ENCODE data around the gene ZFAND6.

The ZFAND6 gene

GRCh38 chr15:80151576-80151975 is 92.1 kb downstream of the ZFAND6 start:
- Histone ChIP-seq H3K9me3 (no peaks in the 10 kb centered on the region), H3K27me3 (no peaks in the 10 kb centered on the region), H3K27ac (peak overlapping the region; percentile 94), H3K36me3 (no peaks in the 10 kb centered on the region), H3K4me3 (no peak overlapping the region), H3K4me1 (peaks cover 0 to 27% (median 17%) of the 10 kb centered on the region in 4 donors)
- no peak for DNase-seq
- intact Hi-C loops (cut with DNase I; ENCODE audit: low total_unique reads): loop anchor here (5.0 to 10.0 kb wide), 2 partner anchors 94 to 1893 kb away; partner anchors contain the start of genes MEX3B and ZFAND6
- TF ChIP-seq CTCF (IDR thresholded peaks at IDR 0.05): no peak

GRCh38 chr15:80152180-80152895 is 92.9 kb downstream of the ZFAND6 start:
- Histone ChIP-seq H3K27ac (peak overlapping the region; percentile 94), H3K36me3 (no peaks in the 10 kb centered on the region), H3K27me3 (no peaks in the 10 kb centered on the region), H3K4me1 (peaks cover 0 to 27% (median 17%) of the 10 kb centered on the region in 4 donors), H3K9me3 (no peaks in the 10 kb centered on the region), H3K4me3 (peak overlapping the region; percentile 75 to 85)
- peak; percentile 98 to 99 for DNase-seq
- TF ChIP-seq CTCF (IDR thresholded peaks at IDR 0.05): no peak
- intact Hi-C loops (cut with DNase I; ENCODE audit: low total_unique reads): loop anchor here (5.0 to 10.0 kb wide), 2 partner anchors 95 to 1892 kb away; partner anchors contain the start of genes MEX3B and ZFAND6

DNA sequence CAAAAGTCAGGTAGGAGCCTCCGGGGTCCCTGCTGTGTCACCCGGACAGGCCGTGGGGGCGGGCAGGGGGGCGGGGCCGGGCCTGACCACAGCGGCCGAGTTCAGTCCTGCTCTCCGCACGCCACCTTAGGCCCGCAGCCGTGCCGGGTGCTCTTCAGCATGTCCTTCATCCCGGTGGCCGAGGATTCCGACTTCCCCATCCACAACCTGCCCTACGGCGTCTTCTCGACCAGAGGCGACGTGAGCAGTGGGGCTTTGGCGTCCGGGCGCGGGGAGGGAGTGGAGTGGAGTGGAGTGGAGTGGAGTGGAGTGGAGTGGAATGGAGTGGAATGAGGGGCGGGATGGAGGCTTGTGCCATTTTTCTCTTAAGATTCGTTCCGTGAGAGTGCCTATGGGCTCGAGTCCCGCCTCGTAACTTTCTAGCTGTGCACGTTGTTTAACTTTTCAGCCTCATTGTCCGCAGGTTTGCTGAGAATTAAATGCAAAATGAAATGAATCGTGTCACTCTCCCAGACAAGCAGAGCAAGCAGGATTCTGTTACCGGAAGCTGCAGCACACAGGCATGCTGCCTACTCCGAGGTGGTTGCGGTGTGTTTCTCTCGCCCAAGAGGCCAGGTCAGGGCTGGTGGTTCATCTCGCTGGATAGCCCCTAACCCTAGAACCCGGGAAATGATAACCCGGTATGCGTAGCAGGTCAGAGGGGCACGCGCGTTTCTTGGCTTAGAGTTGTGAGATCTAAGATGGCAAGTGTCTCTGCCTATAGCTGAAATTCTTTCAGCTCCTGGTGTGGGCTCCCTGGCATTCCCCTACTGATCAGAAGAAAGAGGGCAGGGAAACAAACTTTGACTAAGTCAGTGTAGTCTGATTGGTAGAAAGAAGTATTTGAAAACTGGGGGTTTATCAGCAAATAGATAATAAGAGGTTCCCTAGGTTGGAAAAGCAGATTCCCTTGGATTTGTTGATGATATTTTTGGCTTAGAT is 93.7 kb downstream of the ZFAND6 start, which contains the start of gene FAH:
FAH (plus strand) TSS at position 104 of the 981 bp plus-strand sequence; CDS start at position 160, 56 bp downstream.
- Histone ChIP-seq H3K4me1 (peaks cover 0 to 27% (median 17%) of the 10 kb centered on the region in 4 donors), H3K27ac (peak within 1 kb of the TSS; percentile 94), H3K27me3 (no peaks in the 10 kb centered on the region), H3K9me3 (no peaks in the 10 kb centered on the region), H3K4me3 (peak within 1 kb of the TSS; percentile 75 to 85), H3K36me3 (peaks cover 0 to 2% (median 2%) of the 10 kb centered on the region in 3 donors)
- no peak for DNase-seq
- no peak for TF ChIP-seq CTCF (IDR thresholded peaks at IDR 0.05)
- intact Hi-C loops (cut with DNase I; ENCODE audit: low total_unique reads): loop anchor here (5.0 to 10.0 kb wide), 2 partner anchors 96 to 1892 kb away; partner anchors contain the start of genes MEX3B and ZFAND6

- H3K4me3 ChIP-seq: peak overlapping the region in 1 of 2 donors; percentile 75
- peak overlapping the region; percentile 94 for H3K27ac ChIP-seq
- intact Hi-C loops (cut with DNase I; ENCODE audit: low total_unique reads): loop anchor here (5.0 to 10.0 kb wide), 2 partner anchors 97 to 1891 kb away; partner anchors contain the start of genes MEX3B and ZFAND6
- H3K36me3 ChIP-seq: peaks cover 6 to 9% (median 7%) of the 10 kb centered on the region in 3 donors
- no peak for DNase-seq
- H3K9me3 ChIP-seq: no peaks in the 10 kb centered on the region
- H3K4me1 ChIP-seq: peaks cover 0 to 27% (median 17%) of the 10 kb centered on the region in 4 donors
- TF ChIP-seq CTCF (IDR thresholded peaks at IDR 0.05): no peak
- H3K27me3 ChIP-seq: no peaks in the 10 kb centered on the region
These were observed 94.4 kb downstream of the ZFAND6 start for GRCh38 chr15:80153900-80154299.

- Histone ChIP-seq H3K9me3 (no peaks in the 10 kb centered on the region), H3K4me1 (peaks cover 0 to 27% (median 17%) of the 10 kb centered on the region in 4 donors), H3K36me3 (peaks cover 6 to 12% (median 7%) of the 10 kb centered on the region in 3 donors), H3K27me3 (no peaks in the 10 kb centered on the region), H3K27ac (no peak overlapping the region), H3K4me3 (no peak overlapping the region)
- intact Hi-C loops (cut with DNase I; ENCODE audit: low total_unique reads): loop anchor here (5.0 to 10.0 kb wide), 2 partner anchors 97 to 1890 kb away; partner anchors contain the start of genes MEX3B and ZFAND6
- no peak for DNase-seq
- TF ChIP-seq CTCF (IDR thresholded peaks at IDR 0.05): no peak
These were observed 94.9 kb downstream of the ZFAND6 start for GRCh38 chr15:80154336-80154735.

Measured in tibial artery (tissue), 4 donors.